Measurements from ENCODE around the gene RALGPS1. TPM values are rescaled to one million over a fixed set of nuclear protein-coding genes. Genes with fewer than 3 reads are reported as not detected.
A peak's percentile ranks its signal among the peaks of the same experiment; 100 is the strongest.

RALGPS1 gene
- total and polyA plus RNA-seq, 2 of the 13 experiments (the other 11 are each of a cell fraction or from before 2014, with no cell fraction given), result 3.7 to 6.5 TPM

GRCh38 chr9:126915846-126916543, 1.4 kb downstream of the RALGPS1 start:
- intact Hi-C loops (cut with micrococcal nuclease; ENCODE audit: unreplicated experiment) (loop anchor here (2.0 kb wide), 1 partner anchor 23 kb away; no protein-coding TSS in a partner anchor), in situ Hi-C loops (cut with HindIII; ENCODE audit: extremely low pct_ligation_motif_present, low pct_unique_long_range_greater_than_20kb) (no loop called here)
- Histone ChIP-seq H4K20me1 (ENCODE audit: insufficient read depth, low read length) (no peaks in the 10 kb centered on the region), H2AFZ (ENCODE audit: low read length) (peak overlapping the region; percentile 31), H3K9me3 (ENCODE audit: low read length) (no peaks in the 10 kb centered on the region), H3K27me3 (ENCODE audit: control insufficient read depth in 1 of 2, insufficient read depth in 2 of 2, low read length in 2 of 2) (0 out of 5 replicates have a peak, but pooled peaks cover 0 to 6% of the 10 kb centered on the region in 2 experiments), H3K79me2 (ENCODE audit: insufficient read depth, low read length) (no peaks in the 10 kb centered on the region), H3K9ac (ENCODE audit: insufficient read depth, low read depth, low read length) (peak overlapping the region; percentile 30; the same call in 1 of the 2 replicates), H3K27ac (ENCODE audit: extremely low read length, insufficient read depth, low read length) (peak overlapping the region; percentile 42), H3K4me1 (ENCODE audit: insufficient read depth, low read length) (peaks cover 56% of the 10 kb centered on the region), H3K4me3 (replicated peaks in 1 of 3; ENCODE audit: insufficient read depth in 1 of 3, low read depth in 2 of 3, low read length in 3 of 3) (peak overlapping the region; percentile 63 to 83 (median 69)), H3K36me3 (replicated peaks in 1 of 2; ENCODE audit: control insufficient read depth in 1 of 2, insufficient read depth in 2 of 2, low read length in 2 of 2) (no peaks in the 10 kb centered on the region), H3K4me2 (ENCODE audit: low read depth, low read length) (peak overlapping the region; percentile 93)
- FAIRE-seq (peak; percentile 61), DNase-seq (ENCODE audit: low spot score) (peak; percentile 22), ATAC-seq (peak; percentile 9; the same call in 2 of the 3 replicates)
- ChIA-PET POLR2A (interaction anchor here (1.1 to 1.8 kb wide), 2 partner anchors 10 to 23 kb away, joined by 3 to 8 read pairs; no protein-coding TSS in a partner anchor), CTCF (ENCODE audit: low intra/inter-chr PET ratio, low total read pairs) (no interaction called here)
- TSS peak; percentile 45 for BruUV-seq (replicated peaks)
- WGBS (ENCODE audit: low lambda C conversion rate), result 19% methylated on average over 9 of the region's 15 CpGs
- no peak for TF ChIP-seq PHF5A (CRISPR knock-in tag; IDR thresholded peaks at IDR 0.05; ENCODE audit: low read depth, unreplicated experiment)
- no peak for TF ChIP-seq ZBTB7B (CRISPR knock-in tag; IDR thresholded peaks at IDR 0.05)
- TF ChIP-seq SAP130 (CRISPR knock-in tag; IDR thresholded peaks at IDR 0.05; ENCODE audit: low read depth), result no peak
- no peak for TF ChIP-seq MIER3 (CRISPR knock-in tag; IDR thresholded peaks at IDR 0.05; ENCODE audit: borderline replicate concordance)
- TF ChIP-seq SIN3A (IDR thresholded peaks at IDR 0.05; ENCODE audit: borderline replicate concordance, low read depth, low read length), result no peak
- TF ChIP-seq PCBP1 (IDR thresholded peaks at IDR 0.05; ENCODE audit: borderline replicate concordance, low read depth, low read length), result no peak
- no peak for TF ChIP-seq ZNF775 (CRISPR knock-in tag; IDR thresholded peaks at IDR 0.05; ENCODE audit: borderline replicate concordance)
- 0 out of 2 replicates have a peak, but pooled peaks have one; percentile 46 for TF ChIP-seq NAIF1 (CRISPR knock-in tag; IDR thresholded peaks at IDR 0.05; ENCODE audit: borderline replicate concordance)
- no peak for TF ChIP-seq RBFOX2 (IDR thresholded peaks at IDR 0.05; ENCODE audit: low read depth, low read length)
- no peak for TF ChIP-seq AHDC1 (CRISPR knock-in tag; IDR thresholded peaks at IDR 0.05; ENCODE audit: borderline replicate concordance)
- TF ChIP-seq DBP (CRISPR knock-in tag; IDR thresholded peaks at IDR 0.05; ENCODE audit: not compliant biosample characterization), result no peak
- TF ChIP-seq CREM (IDR thresholded peaks at IDR 0.05), result no peak
- no peak for TF ChIP-seq CREM (CRISPR knock-in tag; IDR thresholded peaks at IDR 0.05)
- TF ChIP-seq ZNF143 (CRISPR knock-in tag; IDR thresholded peaks at IDR 0.05), result no peak
- TF ChIP-seq ZNF282 (IDR thresholded peaks at IDR 0.05; ENCODE audit: partially characterized antibody), result no peak
- TF ChIP-seq, protein P1, sequence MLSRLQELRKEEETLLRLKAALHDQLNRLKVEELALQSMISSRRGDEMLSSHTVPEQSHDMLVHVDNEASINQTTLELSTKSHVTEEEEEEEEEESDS (CRISPR knock-in tag; IDR thresholded peaks at IDR 0.05; ENCODE audit: borderline replicate concordance), result no peak
- no peak for TF ChIP-seq ZNF672 (CRISPR knock-in tag; IDR thresholded peaks at IDR 0.05)
- TF ChIP-seq ZC3H13 (CRISPR knock-in tag; IDR thresholded peaks at IDR 0.05), result no peak

Data from HepG2 (cell line).